Liver (tissue), 9 donors: Measurements from ENCODE around the gene ESPN. TPM values are rescaled to one million over a fixed set of nuclear protein-coding genes. Genes with fewer than 3 reads are reported as not detected.
A peak's percentile ranks its signal among the peaks of the same experiment; 100 is the strongest.

Experiments used
- DNase-seq: peaks from one replicate; pipeline ENCODE4 v3.0.0-alpha.2; 2017; ENCODE audit warnings: low spot score
- H3K27ac ChIP-seq, 2 donors: one replicate each; pipeline ENCODE4 v1.7.0; 2013; ENCODE audit warnings: inconsistent platforms in 2 of 2, low read length in 2 of 2, control low read depth in 1 of 2, low read depth in 1 of 2, mild to moderate bottlenecking in 1 of 2
- H3K27me3 ChIP-seq, 4 donors: one replicate each; pipeline versions ENCODE4 v1.6.1 to v1.7.0; 2013; ENCODE audit warnings: low read length in 3 of 4, inconsistent platforms in 1 of 4, mild to moderate bottlenecking in 1 of 4, moderate library complexity in 1 of 4; ENCODE audit not compliant: control insufficient read depth in 4 of 4, insufficient read depth in 4 of 4
- H3K36me3 ChIP-seq, 4 donors: one replicate each; pipeline versions ENCODE4 v1.6.1 to v1.7.0; 2013; ENCODE audit warnings: low read length in 3 of 4, mild to moderate bottlenecking in 3 of 4, low read depth in 1 of 4, moderate library complexity in 1 of 4; ENCODE audit not compliant: control insufficient read depth in 4 of 4, insufficient read depth in 3 of 4
- H3K4me1 ChIP-seq, 4 donors: one replicate each; pipeline versions ENCODE4 v1.6.1 to v1.7.0; 2013; ENCODE audit warnings: low read length in 3 of 4, mild to moderate bottlenecking in 3 of 4, moderate library complexity in 1 of 4; ENCODE audit not compliant: control insufficient read depth in 4 of 4, insufficient read depth in 4 of 4
- H3K4me3 ChIP-seq, 3 donors: one replicate each; pipeline versions ENCODE4 v1.6.1 to v1.7.0; 2013; ENCODE audit warnings: low read length in 3 of 3, control low read depth in 1 of 3, low read depth in 1 of 3, mild to moderate bottlenecking in 1 of 3
- H3K9ac ChIP-seq, 2 donors: one replicate each; pipeline ENCODE4 v1.7.0; 2013; ENCODE audit warnings: low read length in 2 of 2, mild to moderate bottlenecking in 2 of 2, moderate library complexity in 2 of 2, control low read depth in 1 of 2, low read depth in 1 of 2
- H3K9me3 ChIP-seq, 4 donors: one replicate each; pipeline versions ENCODE4 v1.6.1 to v1.7.0; 2013; ENCODE audit warnings: low read length in 3 of 4; ENCODE audit not compliant: control insufficient read depth in 4 of 4
- ATF3 ChIP-seq: IDR thresholded peaks from 2 replicates; pipeline ENCODE4 v1.6.1; 2016; ENCODE audit warnings: antibody characterized with exemption
- CTCF ChIP-seq: fragments of 150-350 bp; IDR thresholded peaks from 2 replicates; pipeline ENCODE4 v1.5.1; 2017; ENCODE audit warnings: improper control_type of control experiment, low read depth, low read length; ENCODE audit not compliant: missing input control
- FOXA1 ChIP-seq: IDR thresholded peaks from 2 replicates; pipeline ENCODE4 v1.6.1; 2016; ENCODE audit warnings: antibody characterized with exemption
- FOXA2 ChIP-seq: IDR thresholded peaks from 2 replicates; pipeline ENCODE4 v1.6.1; 2016; ENCODE audit warnings: antibody characterized with exemption
- GABPA ChIP-seq, 2 donors: IDR thresholded peaks in 1 of 2; conservative IDR thresholded peaks in 1 of 2; 2 replicates each; pipeline ENCODE4 v1.6.1; 2016; ENCODE audit warnings: antibody characterized with exemption in 2 of 2, mild to moderate bottlenecking in 1 of 2, moderate library complexity in 1 of 2
- HNF4G ChIP-seq: IDR thresholded peaks from 2 replicates; pipeline ENCODE4 v1.6.1; 2016; ENCODE audit warnings: antibody characterized with exemption
- NR2F2 ChIP-seq: IDR thresholded peaks from 2 replicates; pipeline ENCODE4 v1.6.1; 2016; ENCODE audit warnings: antibody characterized with exemption
- RAD21 ChIP-seq, 2 donors: IDR thresholded peaks; 2 replicates each; pipeline ENCODE4 v1.6.1; 2016; ENCODE audit warnings: antibody characterized with exemption in 2 of 2, mild to moderate bottlenecking in 2 of 2
- REST ChIP-seq: IDR thresholded peaks from 2 replicates; pipeline ENCODE4 v1.6.1; 2016; ENCODE audit warnings: antibody characterized with exemption, mild to moderate bottlenecking
- RXRA ChIP-seq, 2 donors: IDR thresholded peaks; 2 replicates each; pipeline ENCODE4 v1.6.1; 2017 to 2018; ENCODE audit warnings: antibody characterized with exemption in 2 of 2, mild to moderate bottlenecking in 1 of 2
- YY1 ChIP-seq: IDR thresholded peaks from 2 replicates; pipeline ENCODE4 v1.6.1; 2016; ENCODE audit warnings: antibody characterized with exemption, mild to moderate bottlenecking
- ZBTB33 ChIP-seq: IDR thresholded peaks from 2 replicates; pipeline ENCODE4 v1.6.1; 2016; ENCODE audit warnings: antibody characterized with exemption
- WGBS: extraction: QIAGEN DNeasy Blood & Tissue Kit; methylation state at CpG from one replicate; pipeline ENCODE4 v1.1.7; 2013; 5-methylcytosine and 5-hydroxymethylcytosine counted together
- polyA plus RNA-seq, 2 donors: library from polyadenylated mRNA; stranded (reverse) in 1 of 2; unstranded in 1 of 2; fragments of 200-250 nt in 1 of 2; fragments of >200 nt in 1 of 2; fragmentation: Nextera tagmentation in 1 of 2; extraction: Ambion mirVana in 1 of 2; gene quantifications; one replicate each; pipeline versions ENCODE4 v1.2.1 to v1.2.3, GENCODE V29; 2013 to 2015
- total RNA-seq, 2 donors: library from RNA; depleted of rRNA; stranded (reverse); fragments of >200 nt; gene quantifications; one replicate each; pipeline ENCODE4 v1.2.3, GENCODE V29; 2014
- donor health status: healthy.
- donor health status: healthy.
- donor health status: healthy.
- donor health status: healthy.
- donor health status: healthy.

ESPN gene
- total and polyA plus RNA-seq, 4 donors: 61.5 to 103 (median 68.2) TPM

- TF ChIP-seq REST: no peak
- no peak for TF ChIP-seq NR2F2
- TF ChIP-seq FOXA1: no peak
These were observed 3.3 kb upstream of the ESPN start (continued) for GRCh38 chr1:6421266-6421665.

GRCh38 chr1:6423321-6423999 is 1.1 kb upstream of the ESPN start:
- Histone ChIP-seq H3K4me1 (peaks cover 12 to 33% (median 20%) of the 10 kb centered on the region in 4 donors), H3K4me3 (no peak overlapping the region), H3K36me3 (no peaks in the 10 kb centered on the region), H3K9ac (no peak overlapping the region), H3K9me3 (no peaks in the 10 kb centered on the region), H3K27me3 (peaks cover 2 to 9% (median 3%) of the 10 kb centered on the region in 4 donors), H3K27ac (no peak overlapping the region)
- peak; percentile 64 to 76 for TF ChIP-seq RAD21 (IDR thresholded peaks at IDR 0.05)
- no peak for TF ChIP-seq RXRA (IDR thresholded peaks at IDR 0.05)
- peak; percentile 72 for TF ChIP-seq CTCF
- WGBS: 9% methylated on average over 24 of the region's 24 CpGs
- peak; percentile 75 for DNase-seq

GRCh38 chr1:6424000-6424565 is 493 bp upstream of the ESPN start:
- no peak for DNase-seq
- Histone ChIP-seq H3K27ac (no peak overlapping the region), H3K36me3 (no peaks in the 10 kb centered on the region), H3K27me3 (peaks cover 2 to 9% (median 3%) of the 10 kb centered on the region in 4 donors), H3K4me3 (no peak overlapping the region), H3K9ac (no peak overlapping the region), H3K4me1 (peaks cover 6 to 27% (median 14%) of the 10 kb centered on the region in 4 donors), H3K9me3 (no peaks in the 10 kb centered on the region)
- 9% methylated on average over 35 of the region's 35 CpGs for WGBS
- TF ChIP-seq YY1: no peak

- H3K9ac ChIP-seq: no peak overlapping the region
- 73% methylated on average over 6 of the region's 6 CpGs for WGBS
- H3K27ac ChIP-seq: no peak overlapping the region
- no peaks in the 10 kb centered on the region for H3K9me3 ChIP-seq
- no peak overlapping the region for H3K4me3 ChIP-seq
- peaks cover 0 to 17% (median 4%) of the 10 kb centered on the region in 4 donors for H3K4me1 ChIP-seq
- no peak for TF ChIP-seq ZBTB33
- no peak for TF ChIP-seq YY1
- TF ChIP-seq FOXA1: no peak
- no peak for TF ChIP-seq ATF3
- no peak for TF ChIP-seq RXRA (IDR thresholded peaks at IDR 0.05)
- no peak for TF ChIP-seq HNF4G
- TF ChIP-seq GABPA (IDR thresholded peaks at IDR 0.05 in 1 of 2, conservative IDR thresholded peaks at IDR 0.05 in 1 of 2): no peak
- TF ChIP-seq NR2F2: no peak
- TF ChIP-seq FOXA2: no peak
- DNase-seq: peak; percentile 37
- peaks cover 0 to 9% (median 3%) of the 10 kb centered on the region in 4 donors for H3K27me3 ChIP-seq
- no peaks in the 10 kb centered on the region for H3K36me3 ChIP-seq
These were observed 1.1 kb downstream of the ESPN start for GRCh38 chr1:6425658-6426057.
